H9 (cell line): ENCODE results near the gene TRHDE. TPM values are rescaled to one million over a fixed set of nuclear protein-coding genes. Genes with fewer than 3 reads are reported as not detected.

ENCODE experiments used
- DNase-seq: peaks from one replicate; pipeline ENCODE4 v3.0.0-alpha.2; 2017
- H2AFZ ChIP-seq: one replicate; pipeline ENCODE4 v1.6.1; 2013; ENCODE audit warnings: mild to moderate bottlenecking, low read length, control low read depth, moderate library complexity
- H2AK5ac ChIP-seq: 2 replicates; pipeline ENCODE4 v1.6.1; 2013; ENCODE audit warnings: low read length, control low read depth, mixed read lengths; ENCODE audit not compliant: insufficient read length
- H2BK120ac ChIP-seq: one replicate; pipeline ENCODE4 v1.6.1; 2013; ENCODE audit warnings: low read depth, mild to moderate bottlenecking, low read length, control low read depth, inconsistent platforms; ENCODE audit not compliant: poor library complexity, severe bottlenecking
- H2BK12ac ChIP-seq: 2 replicates; pipeline ENCODE4 v1.6.1; 2013; ENCODE audit warnings: low read length, control low read depth, mixed read lengths, low read depth; ENCODE audit not compliant: insufficient read length
- H2BK15ac ChIP-seq: 2 replicates; pipeline ENCODE4 v1.6.1; 2013; ENCODE audit warnings: low read depth, low read length, control low read depth
- H2BK20ac ChIP-seq: one replicate; pipeline ENCODE4 v1.6.1; 2013; ENCODE audit warnings: low read depth, mild to moderate bottlenecking, low read length, control low read depth, inconsistent platforms; ENCODE audit not compliant: poor library complexity, severe bottlenecking
- H2BK5ac ChIP-seq: 2 replicates; pipeline ENCODE4 v1.6.1; 2013; ENCODE audit warnings: low read length, control low read depth, mixed read lengths; ENCODE audit not compliant: insufficient read length
- H3K14ac ChIP-seq: 2 replicates; pipeline ENCODE4 v1.6.1; 2013; ENCODE audit warnings: low read length, control low read depth; ENCODE audit not compliant: insufficient read depth
- H3K18ac ChIP-seq: 2 replicates; pipeline ENCODE4 v1.6.1; 2013; ENCODE audit warnings: low read depth, mild to moderate bottlenecking, mixed read lengths, low read length, control low read depth; ENCODE audit not compliant: insufficient read length
- H3K23ac ChIP-seq: 2 replicates; pipeline ENCODE4 v1.6.1; 2013; ENCODE audit warnings: low read length, control low read depth, mixed read lengths, low read depth; ENCODE audit not compliant: insufficient read length
- H3K23me2 ChIP-seq: 2 replicates; pipeline ENCODE4 v1.6.1; 2013; ENCODE audit warnings: low read depth, mild to moderate bottlenecking, mixed read lengths, low read length, control low read depth; ENCODE audit not compliant: insufficient read length, poor library complexity, severe bottlenecking
- H3K27ac ChIP-seq: 2 replicates; pipeline ENCODE4 v1.5.1; 2013; ENCODE audit warnings: low read length, control low read depth, mixed read lengths, low read depth; ENCODE audit not compliant: insufficient read length
- H3K27me3 ChIP-seq: 2 replicates; pipeline ENCODE4 v1.6.1; 2013; ENCODE audit warnings: low read length, control low read depth, inconsistent platforms; ENCODE audit not compliant: insufficient read depth
- H3K4ac ChIP-seq: 2 replicates; pipeline ENCODE4 v1.6.1; 2013; ENCODE audit warnings: low read depth, mild to moderate bottlenecking, control low read depth, inconsistent platforms, low read length, moderate library complexity
- H3K4me1 ChIP-seq: 2 replicates; pipeline ENCODE4 v1.6.1; 2013; ENCODE audit warnings: low read length, control low read depth, inconsistent platforms; ENCODE audit not compliant: insufficient read depth
- H3K4me2 ChIP-seq: 2 replicates; pipeline ENCODE4 v1.6.1; 2013; ENCODE audit warnings: low read length, control low read depth, mixed read lengths; ENCODE audit not compliant: insufficient read length, insufficient read depth
- H3K56ac ChIP-seq: 2 replicates; pipeline ENCODE4 v1.6.1; 2013; ENCODE audit warnings: low read depth, mild to moderate bottlenecking, mixed read lengths, low read length, control low read depth; ENCODE audit not compliant: insufficient read length
- H3K79me1 ChIP-seq: 2 replicates; pipeline ENCODE4 v1.6.1; 2013; ENCODE audit warnings: low read depth, mild to moderate bottlenecking, moderate library complexity, low read length, control low read depth, inconsistent platforms; ENCODE audit not compliant: insufficient read depth, poor library complexity, severe bottlenecking
- H3K79me2 ChIP-seq: 2 replicates; pipeline ENCODE4 v1.6.1; 2013; ENCODE audit warnings: low read length, control low read depth, inconsistent platforms; ENCODE audit not compliant: insufficient read depth
- H3K9ac ChIP-seq: 2 replicates; pipeline ENCODE4 v1.6.1; 2013; ENCODE audit warnings: low read length, control low read depth, mixed read lengths; ENCODE audit not compliant: insufficient read length; ENCODE audit errors: extremely low read depth
- H3K9me3 ChIP-seq: one replicate; pipeline ENCODE4 v1.6.1; 2013; ENCODE audit warnings: low read depth, low read length, inconsistent platforms; ENCODE audit not compliant: control insufficient read depth
- H3T11ph ChIP-seq: one replicate; pipeline ENCODE4 v1.6.1; 2013; ENCODE audit warnings: mild to moderate bottlenecking, low read length, control low read depth, inconsistent platforms
- H4K20me1 ChIP-seq: one replicate; pipeline ENCODE4 v1.6.1; 2013; ENCODE audit not compliant: control insufficient read depth, insufficient read length, insufficient read depth
- H4K5ac ChIP-seq: 2 replicates; pipeline ENCODE4 v1.6.1; 2013; ENCODE audit warnings: low read depth, mild to moderate bottlenecking, mixed read lengths, low read length, control low read depth; ENCODE audit not compliant: insufficient read length
- H4K8ac ChIP-seq: replicated peaks from 2 replicates; pipeline ENCODE4 v1.6.1; 2013; ENCODE audit warnings: low read length, control low read depth, mixed read lengths, low read depth; ENCODE audit not compliant: insufficient read length
- H4K91ac ChIP-seq: 2 replicates; pipeline ENCODE4 v1.6.1; 2013; ENCODE audit warnings: low read depth, mild to moderate bottlenecking, moderate library complexity, mixed read lengths, low read length, control low read depth; ENCODE audit not compliant: insufficient read length
- H3K27ac Mint-ChIP-seq, 3 experiments: 2 replicates in 2 of 3; 3 replicates in 1 of 3; pipeline ENCODE4 v1.8.0; 2020 to 2021; ENCODE audit warnings: mixed read lengths in 3 of 3, mild to moderate bottlenecking in 1 of 3, moderate library complexity in 1 of 3
- H3K27me3 Mint-ChIP-seq: 2 replicates; pipeline ENCODE4 v1.8.0; 2021; ENCODE audit warnings: low read depth, mild to moderate bottlenecking, moderate library complexity, mixed read lengths
- H3K36me3 Mint-ChIP-seq, 3 experiments: 2 replicates in 2 of 3; 3 replicates in 1 of 3; pipeline ENCODE4 v1.8.0; 2020 to 2021; ENCODE audit warnings: low read depth in 3 of 3, mixed read lengths in 3 of 3; ENCODE audit not compliant: insufficient read depth in 1 of 3
- H3K4me1 Mint-ChIP-seq, 2 experiments: 2 replicates each; pipeline ENCODE4 v1.8.0; 2020; ENCODE audit warnings: mixed read lengths in 2 of 2
- H3K4me3 Mint-ChIP-seq, 2 experiments: 2 replicates in 1 of 2; 3 replicates in 1 of 2; pipeline ENCODE4 v1.8.0; 2020 to 2021; ENCODE audit warnings: mild to moderate bottlenecking in 2 of 2, mixed read lengths in 2 of 2, moderate library complexity in 1 of 2
- H3K9me3 Mint-ChIP-seq, 2 experiments: 2 replicates in 1 of 2; 3 replicates in 1 of 2; pipeline ENCODE4 v1.8.0; 2020; ENCODE audit warnings: mild to moderate bottlenecking in 2 of 2, mixed read lengths in 2 of 2, moderate library complexity in 1 of 2
- CTCF ChIP-seq: fragments of 200-600 bp; sonication (generic); conservative IDR thresholded peaks from 3 replicates; pipeline ENCODE4 v1.8.0; 2021; ENCODE audit warnings: antibody characterized with exemption, mild to moderate bottlenecking
- WGBS: extraction: QIAGEN DNeasy Blood & Tissue Kit; methylation state at CpG from one replicate; pipeline ENCODE4 v1.1.7; 2013; ENCODE audit warnings: missing lambda C conversion rate, low lambda C conversion rate, mixed read lengths; ENCODE audit not compliant: insufficient read length; ENCODE audit errors: extremely low coverage; 5-methylcytosine and 5-hydroxymethylcytosine counted together
- total RNA-seq: library from RNA; stranded (reverse); gene quantifications from 2 replicates; pipeline ENCODE4 v1.2.1, GENCODE V29; 2021

The TRHDE gene
- total RNA-seq, 1 experiment from 2014 or later = 1.0 TPM

DNA sequence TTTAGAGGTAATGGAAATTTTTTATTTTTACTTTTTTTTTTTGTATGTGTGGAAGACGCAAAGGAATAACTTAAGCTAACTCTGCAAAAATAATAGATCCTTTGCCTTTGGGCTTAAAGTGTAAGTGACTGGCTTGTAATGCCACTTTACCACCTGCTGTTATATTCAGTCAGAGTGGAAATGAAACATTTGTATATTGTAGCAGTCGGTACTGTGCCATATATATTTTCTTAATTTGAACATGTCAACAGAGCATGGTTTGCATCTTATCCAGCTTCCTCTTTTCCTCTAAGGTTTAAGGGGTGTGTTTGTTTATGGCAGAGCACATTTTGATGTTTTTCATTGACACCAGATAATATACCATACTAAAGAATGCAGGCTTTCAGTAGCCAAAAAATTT, 176.6 kb downstream of the TRHDE start:
- Histone ChIP-seq H2BK15ac (no peak overlapping the region), H2BK20ac (no peak overlapping the region), H3K79me1 (no peaks in the 10 kb centered on the region), H3K23me2 (no peaks in the 10 kb centered on the region), H3T11ph (no peak overlapping the region), H3K9me3 (peaks cover 14% of the 10 kb centered on the region), H4K8ac (no peak overlapping the region), H2AK5ac (no peak overlapping the region), H3K4me1 (0 out of 2 replicates have a peak, but pooled peaks cover 3% of the 10 kb centered on the region), H2AFZ (no peak overlapping the region), H3K27ac (no peak overlapping the region), H2BK12ac (no peak overlapping the region), H3K56ac (no peak overlapping the region), H3K4ac (no peak overlapping the region), H3K14ac (no peak overlapping the region), H3K4me2 (no peak overlapping the region), H2BK120ac (no peak overlapping the region), H4K20me1 (no peaks in the 10 kb centered on the region), H3K23ac (no peak overlapping the region), H4K91ac (no peak overlapping the region), H4K5ac (no peak overlapping the region), H3K18ac (no peak overlapping the region), H2BK5ac (no peak overlapping the region), H3K27me3 (no peaks in the 10 kb centered on the region), H3K79me2 (no peaks in the 10 kb centered on the region), H3K9ac (no peak overlapping the region)
- H3K4me1 Mint-ChIP-seq = peaks cover 15 to 23% of the 10 kb centered on the region in 2 experiments
- no peak overlapping the region for H3K27ac Mint-ChIP-seq
- H3K4me3 Mint-ChIP-seq = no peak overlapping the region
- WGBS = no CpG with 5 or more reads among the region's 2 CpGs
- peaks cover 22 to 34% of the 10 kb centered on the region in 2 experiments for H3K9me3 Mint-ChIP-seq
- no peak for TF ChIP-seq CTCF
- DNase-seq = no peak
- H3K27me3 Mint-ChIP-seq = no peaks in the 10 kb centered on the region
- H3K36me3 Mint-ChIP-seq = peaks cover 14 to 29% (median 25%) of the 10 kb centered on the region in 3 experiments
